GM19467 (cell line): ENCODE measurements around the gene LPCAT1.

Experiments used
- ATAC-seq: cut with Tn5 transposase; IDR thresholded peaks from one replicate; pipeline ENCODE4 v1.9.1; 2021; ENCODE audit warnings: mild to moderate bottlenecking, moderate library complexity; ENCODE audit not compliant: unreplicated experiment

Gene LPCAT1

DNA sequence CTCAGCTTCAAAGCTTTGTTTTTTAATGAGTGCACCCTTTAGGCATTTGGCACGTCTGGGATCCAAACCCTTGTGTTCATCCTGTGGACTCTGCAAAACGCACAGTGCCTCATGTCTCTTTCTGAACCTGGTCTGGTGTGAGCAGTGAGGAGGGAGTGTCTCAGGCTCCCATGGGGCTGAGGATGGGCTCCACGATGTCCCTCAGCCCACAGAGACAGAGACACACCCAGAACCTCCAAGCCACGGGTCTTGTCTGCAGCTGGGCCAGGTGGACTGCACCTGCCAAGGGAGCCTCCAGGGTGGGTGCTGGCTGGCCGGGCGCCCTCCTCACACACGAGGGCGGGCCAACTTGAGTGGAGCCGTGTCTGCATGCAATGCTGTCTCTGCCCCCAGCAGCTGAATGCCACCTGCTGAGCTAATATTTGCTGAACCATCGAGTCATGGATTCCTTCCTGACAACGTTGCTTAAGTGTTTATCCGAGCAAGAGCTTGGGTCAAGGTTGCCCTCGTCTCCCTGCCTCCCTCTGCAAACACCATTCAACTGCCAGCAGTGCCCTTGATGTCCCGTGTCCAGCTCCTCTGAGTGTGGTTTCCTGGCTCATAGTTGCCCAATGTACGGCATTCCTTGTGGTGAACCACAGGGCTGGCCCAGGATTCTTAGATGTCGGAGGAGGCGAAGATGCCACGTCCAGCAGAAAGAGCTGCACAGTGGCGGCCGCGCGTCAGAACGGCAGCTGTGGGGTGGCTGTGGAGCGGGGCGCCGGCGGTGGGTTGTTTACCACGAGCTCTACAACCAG is 31.4 kb upstream of the LPCAT1 start:
- ATAC-seq = no peak

- no peak for ATAC-seq
Measured at GRCh38 chr5:1554410-1554967, 30.7 kb upstream of the LPCAT1 start.

GRCh38 chr5:1553539-1554409 is 30.0 kb upstream of the LPCAT1 start:
- ATAC-seq = no peak

- no peak for ATAC-seq
Measured at GRCh38 chr5:1552521-1553255, 28.9 kb upstream of the LPCAT1 start.

DNA sequence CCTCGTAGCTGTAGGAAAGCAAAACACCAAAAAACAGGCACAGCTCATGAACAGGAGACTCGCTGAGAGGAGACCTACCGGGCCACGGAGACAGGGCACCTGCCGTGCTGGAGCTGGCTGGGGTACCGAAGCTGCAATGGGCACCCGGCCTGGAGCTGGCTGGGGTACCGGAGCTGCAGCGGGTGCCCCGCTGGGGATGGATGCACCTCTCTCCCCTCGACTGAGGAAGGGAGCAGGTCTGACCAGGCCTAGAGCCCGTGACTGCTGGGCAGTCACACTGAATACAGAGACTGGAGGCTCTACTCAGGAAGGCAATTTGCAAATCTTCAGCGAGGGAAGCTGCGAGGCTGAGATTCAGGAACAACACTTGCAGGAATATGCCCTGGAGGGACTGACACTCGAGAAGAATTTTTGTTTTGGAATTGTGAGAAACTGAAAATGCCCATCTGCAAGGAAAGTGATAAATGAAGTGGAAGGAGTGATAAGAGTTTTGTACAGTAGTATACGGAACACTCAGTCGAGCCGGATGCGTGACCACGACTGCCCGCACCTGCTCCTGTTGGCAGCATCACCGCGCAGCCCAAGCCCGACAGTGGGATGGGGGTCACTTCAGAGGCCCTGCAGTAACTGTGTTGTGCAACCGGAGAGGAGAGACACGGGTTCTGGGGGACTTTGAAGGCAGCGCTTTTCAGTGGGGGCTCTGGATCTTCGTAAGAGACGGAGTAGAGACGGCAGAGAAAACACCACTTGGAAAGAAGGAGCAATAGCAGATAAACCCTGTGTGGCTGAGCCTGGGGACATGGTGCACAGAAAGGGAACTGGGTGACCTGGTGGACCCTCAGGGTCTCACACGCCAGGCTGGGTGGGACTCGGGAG is 27.9 kb upstream of the LPCAT1 start:
- no peak for ATAC-seq

DNA sequence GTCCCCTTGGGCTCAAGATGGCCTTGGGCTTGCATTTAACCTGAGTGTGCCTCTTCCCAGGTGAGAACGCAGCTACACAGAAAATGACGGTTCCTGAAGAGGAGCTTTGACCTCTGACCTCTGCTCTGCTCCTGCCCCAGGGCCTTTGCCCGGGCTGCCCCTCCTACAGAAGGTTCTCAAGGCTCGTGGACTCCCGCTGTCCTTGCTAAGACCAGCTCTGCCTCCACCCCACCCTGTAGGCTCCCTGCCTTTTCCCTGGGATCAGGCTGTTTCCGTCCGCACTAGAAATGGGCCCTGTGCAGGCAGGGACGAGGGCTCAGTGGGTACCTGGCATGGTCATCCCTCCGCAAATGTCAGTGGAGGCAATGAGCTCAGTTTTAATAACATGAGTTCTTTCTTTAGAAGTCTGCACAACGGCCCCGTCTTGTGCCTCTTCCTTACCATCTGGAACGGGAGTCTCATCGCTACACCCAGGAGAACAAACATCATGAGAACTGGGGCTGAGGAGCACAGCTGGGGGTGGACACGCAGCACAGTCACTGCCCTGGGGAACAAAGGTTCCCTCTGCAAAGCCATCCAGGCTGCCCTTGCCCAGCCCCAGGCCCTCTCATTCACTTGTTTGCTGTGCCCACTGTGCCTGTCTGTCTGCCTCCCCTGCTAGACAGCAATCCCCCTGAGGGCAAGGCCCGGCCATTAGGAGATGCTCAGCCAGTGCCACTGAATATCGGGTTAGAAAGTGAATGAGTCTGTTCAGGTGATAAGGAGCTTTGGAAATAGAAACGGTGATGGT is 26.7 kb upstream of the LPCAT1 start:
- no peak for ATAC-seq

DNA sequence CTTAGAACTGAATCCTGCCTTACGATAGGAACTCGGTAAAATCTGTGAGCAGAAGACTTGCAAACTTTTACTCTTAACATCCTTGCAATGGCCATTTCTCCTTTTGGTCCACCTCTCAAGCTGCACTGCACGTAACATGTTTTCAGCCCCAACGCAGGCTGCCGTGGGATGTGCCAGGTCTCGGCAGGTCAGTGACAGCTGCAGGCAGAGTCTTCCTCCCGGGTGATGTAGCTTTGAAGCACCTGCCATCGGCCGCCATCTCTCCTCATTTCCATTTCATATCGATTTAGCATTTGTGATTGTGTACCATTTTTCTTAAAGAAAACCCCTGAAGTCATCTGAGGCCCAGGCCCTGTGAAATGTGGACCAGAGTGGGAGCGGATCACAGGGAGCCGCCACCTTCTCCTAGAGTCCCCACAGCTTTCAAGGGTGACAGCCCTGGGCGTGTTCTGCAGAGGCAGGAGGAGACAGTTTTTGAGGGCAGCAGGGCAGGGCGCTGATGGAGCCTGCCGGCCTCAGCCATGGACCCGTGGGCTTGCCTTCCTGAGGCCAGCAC is 25.8 kb upstream of the LPCAT1 start:
- no peak for ATAC-seq

GRCh38 chr5:1548702-1549474 is 25.1 kb upstream of the LPCAT1 start:
- ATAC-seq = no peak

DNA sequence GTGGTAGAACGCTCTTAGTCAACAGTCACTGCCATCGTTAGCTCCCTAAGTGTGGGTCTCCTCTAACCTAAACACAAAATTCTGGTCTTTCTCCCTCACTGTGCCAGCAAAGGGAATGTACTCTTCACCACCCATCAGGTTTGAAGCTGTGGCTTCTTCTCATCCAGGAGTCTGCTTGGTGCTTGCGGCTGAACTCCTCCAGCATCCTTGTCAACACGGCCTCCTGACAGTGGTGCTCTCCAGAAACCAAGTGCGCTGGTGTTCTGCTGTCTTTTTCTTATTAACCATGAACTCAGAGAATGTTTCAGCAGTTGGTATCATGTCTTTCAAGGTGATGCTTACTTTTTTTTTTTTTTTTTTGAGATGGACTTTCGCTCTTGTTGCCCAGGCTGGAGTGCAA is 23.9 kb upstream of the LPCAT1 start:
- ATAC-seq = no peak

DNA sequence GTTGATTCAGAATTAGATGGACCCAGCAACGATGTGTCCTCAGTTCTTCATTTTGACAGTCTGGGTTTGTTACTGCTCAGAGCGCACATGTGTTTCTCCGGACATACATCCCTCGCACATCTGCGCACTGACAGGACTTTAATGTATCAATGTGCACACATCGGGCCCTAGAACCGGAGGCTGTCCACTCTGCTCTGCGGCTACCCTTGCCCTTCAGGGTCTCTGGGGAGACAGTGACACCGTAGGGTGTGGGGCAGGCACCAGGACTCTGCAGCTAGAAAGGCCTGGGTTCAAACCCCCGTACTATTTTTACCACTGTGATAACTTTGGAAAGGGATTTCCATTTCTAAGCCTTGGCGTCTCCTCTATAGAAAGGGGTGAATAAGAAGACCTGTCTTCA is 23.5 kb upstream of the LPCAT1 start:
- ATAC-seq = no peak

DNA sequence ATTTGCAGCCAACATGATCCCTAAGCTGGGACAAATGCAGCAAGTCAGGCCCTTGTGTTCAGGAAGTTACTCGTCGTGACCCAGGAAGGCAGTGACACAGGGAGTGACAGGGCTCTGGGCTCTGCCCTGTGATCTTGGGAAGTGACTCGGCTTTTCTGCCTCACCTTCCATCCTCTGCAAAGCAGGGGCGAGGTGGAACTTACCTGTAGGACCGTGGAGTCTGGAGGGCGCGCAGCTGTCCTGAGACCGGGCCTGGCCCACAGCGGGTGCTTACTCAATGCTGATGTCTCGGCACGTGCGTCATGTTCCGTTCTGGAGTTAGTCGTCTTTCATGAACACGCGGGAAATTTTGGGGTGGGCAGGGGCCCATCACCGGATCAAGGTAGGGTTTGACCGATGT is 22.8 kb upstream of the LPCAT1 start:
- no peak for ATAC-seq

DNA sequence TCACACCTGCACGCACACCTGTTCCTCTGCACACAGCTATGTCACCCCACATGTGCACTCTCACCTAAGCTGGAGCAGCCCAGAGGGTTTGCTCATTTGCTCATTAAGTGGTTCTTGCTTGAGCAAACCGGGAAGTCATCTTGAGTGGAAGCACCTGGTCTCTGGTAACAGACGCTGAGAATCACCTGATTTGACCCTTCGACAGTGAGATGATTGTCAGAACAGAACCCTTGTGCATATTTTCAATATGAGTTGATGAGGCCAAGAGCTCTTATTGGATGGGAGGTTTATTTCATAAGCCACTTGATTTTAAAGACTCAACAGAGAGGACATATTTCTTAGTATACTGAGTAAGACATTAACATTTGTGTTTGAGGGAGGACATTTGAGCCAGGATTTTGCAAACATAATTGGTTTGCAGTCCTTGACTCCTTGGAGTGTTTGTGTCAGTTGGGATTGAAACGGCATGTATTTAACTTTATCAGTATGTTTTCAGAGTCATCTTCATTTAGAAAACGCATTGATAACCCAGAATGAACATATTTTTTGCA is 22.1 kb upstream of the LPCAT1 start:
- ATAC-seq = no peak

DNA sequence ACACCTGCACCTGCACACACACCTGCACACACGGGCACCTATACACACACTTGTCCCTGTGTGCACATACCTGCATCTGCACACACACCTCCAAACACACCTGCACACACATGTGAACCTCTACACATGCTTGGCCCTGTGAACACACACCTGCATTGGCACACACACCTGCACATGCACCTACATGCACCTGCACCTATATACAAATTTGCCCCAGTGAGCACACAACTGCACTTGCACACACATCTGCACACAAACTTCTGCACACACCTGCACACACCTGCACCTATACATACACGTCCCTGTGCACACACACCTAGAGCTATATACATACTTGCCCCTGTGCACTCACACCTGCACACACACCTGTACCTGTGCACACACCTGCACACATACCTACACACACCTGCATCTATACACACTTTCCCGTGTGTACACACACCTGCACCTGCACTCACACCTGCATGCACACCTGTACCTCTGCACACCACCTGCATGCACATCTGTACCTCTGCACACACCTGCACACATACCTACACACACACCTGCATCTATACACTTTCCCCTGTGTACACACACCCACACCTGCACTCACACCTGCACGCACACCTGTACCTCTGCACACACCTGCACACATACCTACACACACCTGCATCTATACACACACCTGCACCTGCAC is 21.5 kb upstream of the LPCAT1 start:
- ATAC-seq = no peak

DNA sequence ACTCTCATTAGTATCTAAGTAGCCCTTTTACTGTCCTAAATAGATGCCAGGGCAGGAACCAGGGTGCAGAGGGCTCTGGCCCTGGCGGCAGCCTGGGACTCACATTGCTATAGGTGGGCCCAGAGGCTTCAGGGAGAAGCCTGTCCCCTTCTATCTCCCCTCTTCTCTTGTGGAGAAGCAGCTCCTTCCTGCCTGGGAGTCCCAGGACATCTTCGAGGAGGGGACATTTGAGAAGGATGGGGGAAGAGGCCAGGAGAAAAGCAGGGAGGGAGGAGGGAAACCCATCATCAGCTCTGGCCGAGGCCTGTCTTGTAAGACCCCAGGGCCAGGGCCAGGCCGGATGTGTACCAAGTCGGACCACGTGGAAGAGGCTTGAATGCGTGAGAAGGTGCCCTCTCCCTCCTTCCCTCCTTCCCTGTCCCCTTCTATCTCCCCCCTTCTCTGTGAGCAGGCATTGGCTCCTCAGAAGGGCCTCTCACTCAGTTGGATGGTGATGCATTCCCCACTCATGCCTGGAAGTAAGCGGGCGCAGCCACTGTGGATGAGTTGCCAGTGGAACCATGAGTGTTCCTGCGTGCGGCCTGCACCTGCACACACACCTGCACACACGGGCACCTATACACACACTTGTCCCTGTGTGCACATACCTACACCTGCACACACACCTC is 20.7 kb upstream of the LPCAT1 start:
- ATAC-seq = no peak

- ATAC-seq = no peak
Measured at GRCh38 chr5:1543398-1544293, 19.9 kb upstream of the LPCAT1 start.

DNA sequence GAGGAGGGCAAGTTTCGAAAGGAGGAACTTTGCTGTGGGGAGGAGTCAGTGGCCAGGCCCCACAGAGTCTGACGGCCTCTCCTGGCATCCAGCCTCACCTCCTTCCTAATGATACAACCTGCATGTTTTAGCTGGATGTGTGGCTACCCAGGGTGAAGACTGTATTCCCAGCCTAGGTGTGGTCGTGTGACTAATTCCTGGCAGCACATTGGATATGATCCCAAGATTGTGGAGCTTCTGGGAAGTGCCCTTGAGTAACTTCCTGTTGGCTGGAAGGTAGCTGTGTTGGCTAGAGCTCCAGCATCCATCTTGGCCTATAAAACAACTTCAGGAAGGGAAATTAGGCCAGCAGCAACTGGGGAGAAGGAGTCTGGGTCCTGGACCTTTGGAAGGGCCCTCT is 19.0 kb upstream of the LPCAT1 start:
- ATAC-seq = no peak
